OCI-LY7 (cell line): ENCODE results near the gene GNG7. TPM values are rescaled to one million over a fixed set of nuclear protein-coding genes. Genes with fewer than 3 reads are reported as not detected.

ENCODE experiments used
- BruUV-seq: library from RNA; stranded (reverse); fragments of 400-500 nt; replicated peaks from 2 replicates; lab custom pipeline; 2021; lab: Mats Ljungman, UMichigan
- CTCF ChIA-PET: fragments of 300-600 bp; sonication (Branson Sonifier 250); formaldehyde crosslinking; loops from one replicate; lab custom pipeline; 2022; ENCODE audit warnings: antibody characterized with exemption; ENCODE audit not compliant: unreplicated experiment; lab: Charles Lee
- POLR2A ChIA-PET: fragments of 300-600 bp; sonication (Branson Sonifier 250); formaldehyde crosslinking; loops from one replicate; lab custom pipeline; 2022; ENCODE audit warnings: antibody characterized with exemption; lab: Charles Lee
- DNase-seq: peaks from one replicate; pipeline ENCODE4 v3.0.0-alpha.2; 2015; ENCODE audit warnings: low spot score
- H2AFZ ChIP-seq: fragments of 200-600 bp; sonication (generic), shearing (Covaris generic); 2 replicates; pipeline ENCODE4 v1.6.1; 2014; ENCODE audit warnings: mild to moderate bottlenecking, antibody characterized with exemption, low read length, moderate library complexity
- H3K27ac ChIP-seq: fragments of 200-600 bp; sonication (generic); 2 replicates; pipeline ENCODE4 v1.5.1; 2014; ENCODE audit warnings: mixed run types, low read depth, mild to moderate bottlenecking, moderate library complexity, low read length, inconsistent platforms; ENCODE audit not compliant: poor library complexity, severe bottlenecking
- H3K36me3 ChIP-seq: fragments of 200-600 bp; sonication (generic); 2 replicates; pipeline ENCODE4 v1.6.1; 2014; ENCODE audit warnings: mild to moderate bottlenecking, antibody characterized with exemption, low read length, moderate library complexity, mixed read lengths; ENCODE audit not compliant: insufficient read depth
- H3K4me1 ChIP-seq: fragments of 200-600 bp; sonication (generic); 2 replicates; pipeline ENCODE4 v1.5.1; 2014; ENCODE audit warnings: mild to moderate bottlenecking, low read length; ENCODE audit not compliant: insufficient read depth, poor library complexity, severe bottlenecking
- H3K4me2 ChIP-seq: fragments of 200-600 bp; sonication (generic); 2 replicates; pipeline ENCODE4 v1.6.1; 2014; ENCODE audit warnings: mild to moderate bottlenecking, low read length
- H3K4me3 ChIP-seq: fragments of 200-600 bp; sonication (generic); 2 replicates; pipeline ENCODE4 v1.5.1; 2014; ENCODE audit warnings: mild to moderate bottlenecking, low read depth, low read length; ENCODE audit not compliant: poor library complexity, severe bottlenecking
- H3K79me2 ChIP-seq: fragments of 200-600 bp; sonication (generic); 2 replicates; pipeline ENCODE4 v1.6.1; 2016; ENCODE audit warnings: low read depth, mild to moderate bottlenecking, low read length, moderate library complexity, mixed read lengths; ENCODE audit not compliant: insufficient read depth
- H3K9me2 ChIP-seq: fragments of 200-600 bp; sonication (generic); 2 replicates; pipeline ENCODE4 v1.6.1; 2016; ENCODE audit warnings: mild to moderate bottlenecking, low read length, mixed read lengths; ENCODE audit not compliant: insufficient read depth
- H3K9me3 ChIP-seq: fragments of 200-600 bp; sonication (generic); 2 replicates; pipeline ENCODE4 v1.6.1; 2014; ENCODE audit warnings: mild to moderate bottlenecking, mixed run types, low read length, mixed read lengths
- H4K20me1 ChIP-seq: fragments of 200-600 bp; sonication (generic); 2 replicates; pipeline ENCODE4 v1.6.1; 2014; ENCODE audit warnings: mild to moderate bottlenecking, antibody characterized with exemption, low read length, moderate library complexity, mixed read lengths; ENCODE audit not compliant: insufficient read depth
- EZH2phosphoT487 ChIP-seq: fragments of 200-600 bp; sonication (generic); IDR thresholded peaks from 2 replicates; pipeline ENCODE4 v1.6.1; 2018; ENCODE audit warnings: low read depth, borderline replicate concordance, mild to moderate bottlenecking, mixed run types, antibody characterized with exemption, low read length, moderate library complexity, mixed read lengths
- intact Hi-C: fragments of 100-400 bp; cut with micrococcal nuclease; formaldehyde crosslinking; loops from one replicate; pipeline ENCODE4 v1.10.0; 2022; ENCODE audit not compliant: unreplicated experiment
- total RNA-seq, 2 experiments: library from RNA; depleted of rRNA in 1 of 2; stranded (reverse); fragments of >200 nt in 1 of 2; shearing (Covaris generic) in 1 of 2; gene quantifications; 2 replicates each; pipeline ENCODE4 v1.2.3, GENCODE V29; 2014 to 2022
- TF ChIP-seq, protein P1 (sequence below): fragments of 200-600 bp; sonication (generic); conservative IDR thresholded peaks from 2 replicates; pipeline ENCODE4 v1.5.1; 2014; ENCODE audit warnings: mild to moderate bottlenecking, antibody characterized with exemption, low read length, moderate library complexity, mixed read lengths

Gene GNG7
- total RNA-seq, 2 experiments from 2014 or later, result 13.9 to 15.3 TPM

DNA sequence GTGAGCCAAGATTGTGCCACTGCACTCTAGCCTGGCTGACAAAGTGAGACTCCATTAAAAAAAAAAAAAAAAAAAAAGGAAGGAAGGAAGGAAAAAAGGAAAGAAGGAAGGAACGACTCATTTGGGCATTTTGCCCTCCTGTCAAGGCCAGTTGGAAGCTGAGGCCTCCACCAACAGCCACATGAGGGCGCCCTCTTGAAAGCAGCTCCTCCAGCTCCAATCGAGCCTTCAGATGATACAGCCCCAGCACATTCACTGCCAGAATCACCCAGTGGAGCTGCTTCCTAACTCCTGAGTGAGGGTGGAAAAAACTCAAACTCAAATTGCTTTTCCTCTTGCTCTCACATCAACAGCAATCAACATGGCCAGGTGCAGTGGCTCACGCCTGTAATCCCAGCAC is 40.9 kb downstream of the GNG7 start:
- H3K4me3 ChIP-seq, result no peak overlapping the region
- DNase-seq, result peak; percentile 59
- no peak overlapping the region for H2AFZ ChIP-seq
- no peak overlapping the region for H3K4me2 ChIP-seq
- peaks cover 19% of the 10 kb centered on the region for H3K4me1 ChIP-seq
- intact Hi-C loops, result loop anchor here (2.0 kb wide), 1 partner anchor 87 kb away; no protein-coding TSS in a partner anchor
- H3K36me3 ChIP-seq, result peaks cover 4% of the 10 kb centered on the region; the same call in 1 of the 2 replicates
- peaks cover 19% of the 10 kb centered on the region for H3K9me3 ChIP-seq
- BruUV-seq, result no TSS peak
- H4K20me1 ChIP-seq, result no peaks in the 10 kb centered on the region
- TF ChIP-seq EZH2phosphoT487, result no peak
- TF ChIP-seq, protein P1, sequence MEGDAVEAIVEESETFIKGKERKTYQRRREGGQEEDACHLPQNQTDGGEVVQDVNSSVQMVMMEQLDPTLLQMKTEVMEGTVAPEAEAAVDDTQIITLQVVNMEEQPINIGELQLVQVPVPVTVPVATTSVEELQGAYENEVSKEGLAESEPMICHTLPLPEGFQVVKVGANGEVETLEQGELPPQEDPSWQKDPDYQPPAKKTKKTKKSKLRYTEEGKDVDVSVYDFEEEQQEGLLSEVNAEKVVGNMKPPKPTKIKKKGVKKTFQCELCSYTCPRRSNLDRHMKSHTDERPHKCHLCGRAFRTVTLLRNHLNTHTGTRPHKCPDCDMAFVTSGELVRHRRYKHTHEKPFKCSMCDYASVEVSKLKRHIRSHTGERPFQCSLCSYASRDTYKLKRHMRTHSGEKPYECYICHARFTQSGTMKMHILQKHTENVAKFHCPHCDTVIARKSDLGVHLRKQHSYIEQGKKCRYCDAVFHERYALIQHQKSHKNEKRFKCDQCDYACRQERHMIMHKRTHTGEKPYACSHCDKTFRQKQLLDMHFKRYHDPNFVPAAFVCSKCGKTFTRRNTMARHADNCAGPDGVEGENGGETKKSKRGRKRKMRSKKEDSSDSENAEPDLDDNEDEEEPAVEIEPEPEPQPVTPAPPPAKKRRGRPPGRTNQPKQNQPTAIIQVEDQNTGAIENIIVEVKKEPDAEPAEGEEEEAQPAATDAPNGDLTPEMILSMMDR, result peak; percentile 73
- no peaks in the 10 kb centered on the region for H3K79me2 ChIP-seq
- H3K27ac ChIP-seq, result no peak overlapping the region
- CTCF ChIA-PET, result interaction anchor here (0.6 kb wide), 1 partner anchor 495 kb away, joined by 3 read pairs; no protein-coding TSS in a partner anchor
- POLR2A ChIA-PET, result interaction anchor here (0.6 kb wide), 1 partner anchor 38 kb away, joined by 4 read pairs; no protein-coding TSS in a partner anchor
- no peaks in the 10 kb centered on the region for H3K9me2 ChIP-seq

DNA sequence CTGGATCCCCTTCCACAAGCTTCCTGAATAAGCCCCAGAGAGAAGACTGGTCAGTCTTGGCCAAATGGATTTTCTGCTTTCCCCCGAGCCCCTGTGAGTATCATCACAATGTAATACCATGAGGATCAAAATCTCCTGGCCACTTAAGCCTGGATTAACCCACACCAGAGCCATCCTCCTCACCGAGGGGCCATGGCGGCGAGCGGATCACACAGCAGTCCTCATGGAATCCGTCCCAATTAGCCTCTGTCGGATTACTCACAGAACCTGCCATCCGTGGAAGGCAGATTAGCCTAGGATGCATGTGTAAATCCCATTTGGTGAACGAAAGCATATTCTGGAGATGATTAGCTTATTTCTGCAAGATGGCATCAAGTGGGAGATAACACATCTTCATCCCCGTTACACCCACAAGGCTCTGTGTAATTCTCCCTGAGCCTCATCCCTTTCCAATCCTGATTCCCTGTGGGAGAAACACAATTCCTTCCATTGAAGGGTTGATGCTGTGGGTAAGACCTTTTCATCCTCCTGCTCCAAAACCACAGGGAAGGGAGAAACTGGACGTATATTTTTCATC is 42.5 kb downstream of the GNG7 start:
- TF ChIP-seq EZH2phosphoT487, result no peak
- TF ChIP-seq, protein P1, result no peak
- Histone ChIP-seq H3K9me2 (no peaks in the 10 kb centered on the region), H3K36me3 (peaks cover 4% of the 10 kb centered on the region; the same call in 1 of the 2 replicates), H4K20me1 (no peaks in the 10 kb centered on the region), H3K9me3 (peaks cover 19% of the 10 kb centered on the region), H3K27ac (no peak overlapping the region), H3K4me2 (no peak overlapping the region), H3K79me2 (no peaks in the 10 kb centered on the region), H2AFZ (no peak overlapping the region), H3K4me1 (peaks cover 15% of the 10 kb centered on the region), H3K4me3 (no peak overlapping the region)
- no TSS peak for BruUV-seq
- CTCF ChIA-PET, result no interaction called here
- DNase-seq, result no peak
- intact Hi-C loops, result no loop called here
- POLR2A ChIA-PET, result no interaction called here

DNA sequence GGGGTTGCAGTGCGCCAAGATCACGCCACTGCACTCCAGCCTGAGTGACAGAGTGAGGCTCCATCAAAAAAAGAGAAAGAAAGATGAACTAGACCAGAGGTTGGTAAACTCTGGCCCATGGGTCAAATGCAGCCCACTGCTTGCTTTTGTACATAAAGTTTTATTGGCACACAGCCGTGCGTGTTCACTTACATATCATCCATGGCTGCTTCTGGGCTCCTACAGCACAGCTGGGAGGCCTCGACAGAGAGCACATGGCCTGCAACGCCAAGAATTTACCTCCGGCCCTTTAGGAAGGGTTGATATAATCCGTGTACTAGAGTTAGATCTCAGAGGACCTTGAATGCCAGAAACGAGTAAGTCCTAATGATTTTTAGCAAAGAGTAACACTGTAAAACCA is 46.0 kb downstream of the GNG7 start:
- BruUV-seq, result no TSS peak
- Histone ChIP-seq H3K79me2 (no peaks in the 10 kb centered on the region), H3K27ac (no peak overlapping the region), H3K4me1 (peaks cover 12% of the 10 kb centered on the region), H2AFZ (no peak overlapping the region), H3K9me3 (peaks cover under 1% of the 10 kb centered on the region; the same call in 1 of the 2 replicates), H3K4me2 (no peak overlapping the region), H3K9me2 (no peaks in the 10 kb centered on the region), H4K20me1 (no peaks in the 10 kb centered on the region), H3K4me3 (no peak overlapping the region), H3K36me3 (0 out of 2 replicates have a peak, but pooled peaks cover 1% of the 10 kb centered on the region)
- no peak for DNase-seq
- intact Hi-C loops, result no loop called here
- CTCF ChIA-PET, result no interaction called here
- TF ChIP-seq EZH2phosphoT487, result no peak
- TF ChIP-seq, protein P1, result no peak
- POLR2A ChIA-PET, result no interaction called here
